Measurements from ENCODE around the gene LPAR1.
A peak's percentile ranks its signal among the peaks of the same experiment; 100 is the strongest.

Gene LPAR1

DNA sequence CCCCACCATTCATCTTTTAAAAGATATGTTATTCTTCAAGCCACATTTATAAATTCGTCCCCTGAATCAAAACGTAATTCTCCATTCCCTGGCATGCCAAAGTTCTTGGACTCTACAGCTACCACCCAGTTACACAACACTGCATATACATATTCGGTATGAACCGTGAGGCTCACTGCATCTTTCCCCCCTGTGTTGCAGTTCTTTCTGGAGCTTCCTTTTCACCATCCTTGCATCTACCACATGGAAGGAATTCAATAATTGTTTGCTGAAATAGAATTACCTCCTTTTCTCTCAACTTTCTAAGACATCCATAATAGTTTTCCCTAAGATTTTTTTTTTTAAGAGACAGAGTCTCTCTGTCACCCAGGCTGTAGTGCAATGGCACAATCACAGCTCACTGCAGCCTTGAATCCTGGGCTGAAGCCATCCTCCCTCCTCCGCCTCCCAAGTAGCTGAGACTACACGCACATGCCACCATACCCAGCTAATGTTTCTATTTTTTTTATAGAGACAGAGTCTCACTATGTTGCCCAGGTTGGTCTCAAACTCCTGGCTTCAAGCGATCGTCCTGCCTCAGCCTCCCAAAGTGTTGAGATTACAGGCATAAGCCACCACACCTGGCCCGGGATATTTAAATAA is 3.3 kb downstream of the LPAR1 start:
- TF ChIP-seq, protein P1, sequence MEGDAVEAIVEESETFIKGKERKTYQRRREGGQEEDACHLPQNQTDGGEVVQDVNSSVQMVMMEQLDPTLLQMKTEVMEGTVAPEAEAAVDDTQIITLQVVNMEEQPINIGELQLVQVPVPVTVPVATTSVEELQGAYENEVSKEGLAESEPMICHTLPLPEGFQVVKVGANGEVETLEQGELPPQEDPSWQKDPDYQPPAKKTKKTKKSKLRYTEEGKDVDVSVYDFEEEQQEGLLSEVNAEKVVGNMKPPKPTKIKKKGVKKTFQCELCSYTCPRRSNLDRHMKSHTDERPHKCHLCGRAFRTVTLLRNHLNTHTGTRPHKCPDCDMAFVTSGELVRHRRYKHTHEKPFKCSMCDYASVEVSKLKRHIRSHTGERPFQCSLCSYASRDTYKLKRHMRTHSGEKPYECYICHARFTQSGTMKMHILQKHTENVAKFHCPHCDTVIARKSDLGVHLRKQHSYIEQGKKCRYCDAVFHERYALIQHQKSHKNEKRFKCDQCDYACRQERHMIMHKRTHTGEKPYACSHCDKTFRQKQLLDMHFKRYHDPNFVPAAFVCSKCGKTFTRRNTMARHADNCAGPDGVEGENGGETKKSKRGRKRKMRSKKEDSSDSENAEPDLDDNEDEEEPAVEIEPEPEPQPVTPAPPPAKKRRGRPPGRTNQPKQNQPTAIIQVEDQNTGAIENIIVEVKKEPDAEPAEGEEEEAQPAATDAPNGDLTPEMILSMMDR (IDR thresholded peaks at IDR 0.05; ENCODE audit: low read depth, low read length): no peak
- DNase-seq (ENCODE audit: low read depth in 2 of 2): peak; percentile 32 to 40
- H3K4me3 ChIP-seq (replicated peaks in 1 of 2; ENCODE audit: low read depth in 2 of 2, low read length in 2 of 2): no peak overlapping the region

DNA sequence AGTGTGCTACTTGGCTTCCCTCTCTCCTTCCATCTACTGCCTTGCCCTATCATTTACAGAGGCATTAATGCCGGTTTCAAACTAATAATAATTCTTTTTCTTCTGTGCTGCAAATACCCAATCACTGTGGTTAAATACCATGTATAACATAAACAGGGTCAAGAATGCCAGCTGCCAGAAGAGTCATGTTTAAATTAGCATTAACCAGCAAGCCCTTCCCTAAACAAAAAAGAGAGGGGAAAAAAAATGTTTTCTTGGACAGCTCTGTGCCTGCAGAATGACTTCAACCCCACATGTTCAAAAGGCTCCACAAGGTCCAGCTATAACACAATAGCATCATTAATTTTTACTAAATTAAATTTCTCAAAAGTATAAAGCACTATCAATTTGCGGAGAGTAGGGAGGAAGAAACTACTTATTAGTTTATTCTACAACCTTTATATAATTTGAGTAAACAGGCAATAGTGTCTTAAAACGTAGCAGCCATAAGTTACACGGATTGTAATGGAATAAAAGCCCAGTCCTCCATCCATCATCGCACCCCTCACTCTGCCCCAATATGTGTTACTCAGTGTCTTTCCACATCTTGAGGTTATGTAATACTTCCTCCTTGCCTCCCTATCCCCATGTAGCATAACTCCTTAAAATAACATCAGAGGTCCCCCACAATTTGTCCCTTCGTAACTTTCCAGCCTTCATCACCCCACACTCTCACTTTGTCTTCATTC is 3.9 kb downstream of the LPAR1 start:
- peak in 1 of 2 donors; percentile 34 for DNase-seq (ENCODE audit: low read depth in 2 of 2)
- TF ChIP-seq, protein P1 (IDR thresholded peaks at IDR 0.05; ENCODE audit: low read depth, low read length): no peak
- H3K4me3 ChIP-seq (replicated peaks in 1 of 2; ENCODE audit: low read depth in 2 of 2, low read length in 2 of 2): no peak overlapping the region

DNA sequence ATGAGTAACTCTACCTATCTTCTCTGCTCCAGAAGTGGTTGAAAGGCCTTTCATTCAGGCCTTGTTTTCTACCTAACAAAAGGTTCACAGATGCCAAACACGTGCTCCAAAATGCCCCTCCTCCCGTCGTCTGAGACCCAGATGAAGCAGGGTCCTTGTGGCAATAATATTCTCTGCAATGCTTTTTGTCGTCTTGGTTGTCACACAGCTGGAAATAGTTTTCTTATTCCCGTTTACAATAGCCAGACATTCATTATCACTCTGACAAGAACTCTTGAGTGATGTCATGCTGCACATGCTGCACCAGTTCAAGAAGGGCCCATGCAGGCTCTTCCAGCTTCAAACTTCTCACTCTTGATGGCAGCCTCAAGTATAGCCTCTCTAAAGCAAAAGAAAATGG is 7.8 kb downstream of the LPAR1 start:
- TF ChIP-seq, protein P1 (IDR thresholded peaks at IDR 0.05; ENCODE audit: low read depth, low read length): no peak
- no peak for DNase-seq (ENCODE audit: low read depth in 2 of 2)
- no peak overlapping the region for H3K4me3 ChIP-seq (replicated peaks in 1 of 2; ENCODE audit: low read depth in 2 of 2, low read length in 2 of 2)

DNA sequence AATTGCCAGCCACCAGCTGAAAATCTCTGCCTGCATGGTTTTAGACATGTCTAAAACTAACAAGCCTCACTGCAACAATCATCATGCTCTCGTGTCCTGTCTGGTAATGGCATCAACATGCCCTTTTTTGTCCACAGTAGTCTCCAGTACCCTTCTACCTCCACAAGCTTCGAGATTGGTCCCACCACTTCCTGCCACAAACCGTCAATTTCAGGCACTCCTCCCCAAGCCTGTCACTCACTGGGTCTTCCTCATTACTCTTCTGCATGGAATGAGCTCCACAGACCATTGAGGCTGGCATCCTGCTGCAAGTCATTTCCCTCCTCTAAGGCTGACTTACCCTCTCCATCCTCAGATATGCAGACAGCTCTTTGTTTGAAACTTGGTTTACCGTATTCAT is 9.0 kb downstream of the LPAR1 start:
- no peak for DNase-seq (ENCODE audit: low read depth in 2 of 2)
- no peak overlapping the region for H3K4me3 ChIP-seq (replicated peaks in 1 of 2; ENCODE audit: low read depth in 2 of 2, low read length in 2 of 2)
- TF ChIP-seq, protein P1 (IDR thresholded peaks at IDR 0.05; ENCODE audit: low read depth, low read length): no peak

DNA sequence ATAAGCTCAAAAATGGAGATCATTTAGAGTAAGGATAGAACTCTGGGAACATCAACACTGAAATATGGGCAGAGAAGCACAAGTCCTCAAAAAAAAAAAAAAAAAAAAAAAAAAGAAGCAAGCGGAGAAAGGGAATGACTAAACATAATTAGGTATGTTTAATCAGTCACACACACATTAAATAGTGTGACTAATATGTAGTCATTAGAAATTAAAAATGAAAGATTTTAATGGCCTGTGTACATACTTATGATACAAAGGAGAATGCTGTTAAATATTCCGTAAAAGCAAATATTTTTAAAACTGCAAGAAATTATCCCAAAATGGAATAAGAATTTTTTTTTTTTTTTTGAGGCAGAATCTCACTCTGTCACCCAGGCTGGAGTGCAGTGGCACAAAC is 10.5 kb downstream of the LPAR1 start:
- DNase-seq (ENCODE audit: low read depth in 2 of 2): no peak
- TF ChIP-seq, protein P1 (IDR thresholded peaks at IDR 0.05; ENCODE audit: low read depth, low read length): no peak
- no peak overlapping the region for H3K4me3 ChIP-seq (replicated peaks in 1 of 2; ENCODE audit: low read depth in 2 of 2, low read length in 2 of 2)

GRCh38 chr9:111023128-111023527 is 15.1 kb downstream of the LPAR1 start:
- H3K4me3 ChIP-seq (replicated peaks in 1 of 2; ENCODE audit: low read depth in 2 of 2, low read length in 2 of 2): no peak overlapping the region
- TF ChIP-seq, protein P1 (IDR thresholded peaks at IDR 0.05; ENCODE audit: low read depth, low read length): no peak
- DNase-seq (ENCODE audit: low read depth in 2 of 2): no peak
